Mucosa of descending colon (tissue), 3 donors: ENCODE measurements around the gene SPEM1. TPM values are rescaled to one million over a fixed set of nuclear protein-coding genes. Genes with fewer than 3 reads are reported as not detected.
A peak's percentile ranks its signal among the peaks of the same experiment; 100 is the strongest.

Source experiments
- ATAC-seq: fragments of 200-7000 bp; cut with Tn5 transposase; one replicate; pipeline ENCODE4 v1.9.1; 2020; ENCODE audit warnings: mild to moderate bottlenecking, moderate library complexity
- DNase-seq, 3 donors: peaks; one replicate each; pipeline ENCODE4 v3.0.0-alpha.2; 2020
- H3K36me3 ChIP-seq: fragments of 200-600 bp; one replicate; pipeline ENCODE4 v1.8.0; 2021; ENCODE audit warnings: low read depth, mild to moderate bottlenecking
- H3K4me1 ChIP-seq: fragments of 200-600 bp; one replicate; pipeline ENCODE4 v1.8.0; 2021; ENCODE audit warnings: low read depth, mild to moderate bottlenecking
- H3K4me3 ChIP-seq: fragments of 200-600 bp; one replicate; pipeline ENCODE4 v1.8.0; 2021; ENCODE audit warnings: mild to moderate bottlenecking
- H3K9me3 ChIP-seq: fragments of 200-600 bp; one replicate; pipeline ENCODE4 v1.8.0; 2021; ENCODE audit warnings: mild to moderate bottlenecking
- CTCF ChIP-seq: fragments of 200-600 bp; IDR thresholded peaks from one replicate; pipeline ENCODE4 v1.8.0; 2022; ENCODE audit warnings: antibody characterized with exemption, mild to moderate bottlenecking
- intact Hi-C, 2 donors: fragments of 100-400 bp; cut with DNase I in 1 of 2; cut with micrococcal nuclease in 1 of 2; formaldehyde crosslinking; loops; one replicate each; pipeline versions ENCODE4 v1.11.0 to v1.11.1; 2022; cut with DNase I, micrococcal nuclease
- total RNA-seq, 3 donors: library from RNA; stranded (reverse); fragmentation: NEBNext Ultra II Directional in 2 of 3; extraction: Animal tissue kit (Norgen Biotek cat#: 25700) in 2 of 3; gene quantifications; one replicate each; pipeline versions ENCODE4 v1.2.1 to v1.2.4, GENCODE V29; 2021 to 2023
- donor health status: DM: no; HTN: no; CAD: no; lungs with moderate emphysema.
- donor health status: DM: no; HTN: no; CAD: no.
- donor health status: DM: no; HTN: yes; CAD: no.

Gene SPEM1
- total RNA-seq, 3 donors from 2014 or later: not detected

- ATAC-seq: peak; percentile 90
- Histone ChIP-seq H3K4me1 (peaks cover 7% of the 10 kb centered on the region), H3K9me3 (no peaks in the 10 kb centered on the region), H3K4me3 (peak within 1 kb of the TSS; percentile 44), H3K36me3 (no peaks in the 10 kb centered on the region)
- DNase-seq: peak; percentile 87 to 89 (median 87)
- intact Hi-C loops: no loop called here
- TF ChIP-seq CTCF: no peak
Observed at GRCh38 chr17:7380855-7381683, 39.1 kb upstream of the SPEM1 start, which contains the start of gene TNK1. TSS of gene TNK1 (plus strand) at chr17:7381089. CDS start at chr17:7382927, 1,838 bp downstream.

DNA sequence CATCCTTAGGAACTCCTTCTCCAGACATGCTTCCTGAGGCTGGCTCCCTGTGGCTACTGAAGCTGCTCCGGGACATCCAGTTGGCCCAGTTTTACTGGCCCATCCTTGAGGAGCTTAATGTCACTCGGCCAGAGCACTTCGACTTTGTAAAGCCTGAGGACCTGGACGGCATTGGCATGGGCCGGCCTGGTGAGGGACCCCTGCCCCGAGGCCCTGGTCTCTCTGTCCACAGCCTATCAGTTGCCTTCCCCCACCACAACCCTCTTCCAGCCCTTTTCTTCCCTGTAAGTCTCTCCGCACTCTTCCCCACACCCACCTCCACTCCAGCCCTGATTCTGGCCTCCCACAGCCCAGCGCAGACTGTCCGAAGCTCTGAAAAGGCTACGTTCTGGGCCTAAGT is 37.2 kb upstream of the SPEM1 start:
- TF ChIP-seq CTCF: no peak
- no peak for DNase-seq
- Histone ChIP-seq H3K9me3 (no peaks in the 10 kb centered on the region), H3K4me1 (peaks cover 7% of the 10 kb centered on the region), H3K36me3 (no peaks in the 10 kb centered on the region), H3K4me3 (no peak overlapping the region)
- intact Hi-C loops: no loop called here
- no peak for ATAC-seq

DNA sequence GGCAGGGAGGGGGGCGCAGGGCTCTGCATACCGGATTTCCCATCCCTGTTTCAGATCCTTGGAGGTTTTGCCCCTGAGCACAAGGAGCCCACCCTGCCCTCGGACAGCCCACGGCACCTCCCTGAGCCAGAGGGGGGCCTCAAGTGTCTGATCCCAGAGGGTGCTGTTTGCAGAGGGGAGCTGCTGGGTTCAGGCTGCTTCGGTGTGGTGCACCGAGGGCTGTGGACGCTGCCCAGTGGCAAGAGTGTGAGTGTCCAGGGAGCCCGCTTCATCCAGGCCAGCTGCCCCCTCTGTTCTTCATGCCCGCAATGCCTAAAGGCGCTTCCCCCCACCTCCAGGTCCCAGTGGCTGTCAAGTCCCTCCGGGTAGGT is 36.8 kb upstream of the SPEM1 start:
- no peak for TF ChIP-seq CTCF
- intact Hi-C loops: no loop called here
- Histone ChIP-seq H3K4me1 (peaks cover 7% of the 10 kb centered on the region), H3K4me3 (no peak overlapping the region), H3K9me3 (no peaks in the 10 kb centered on the region), H3K36me3 (no peaks in the 10 kb centered on the region)
- no peak for DNase-seq
- no peak for ATAC-seq

DNA sequence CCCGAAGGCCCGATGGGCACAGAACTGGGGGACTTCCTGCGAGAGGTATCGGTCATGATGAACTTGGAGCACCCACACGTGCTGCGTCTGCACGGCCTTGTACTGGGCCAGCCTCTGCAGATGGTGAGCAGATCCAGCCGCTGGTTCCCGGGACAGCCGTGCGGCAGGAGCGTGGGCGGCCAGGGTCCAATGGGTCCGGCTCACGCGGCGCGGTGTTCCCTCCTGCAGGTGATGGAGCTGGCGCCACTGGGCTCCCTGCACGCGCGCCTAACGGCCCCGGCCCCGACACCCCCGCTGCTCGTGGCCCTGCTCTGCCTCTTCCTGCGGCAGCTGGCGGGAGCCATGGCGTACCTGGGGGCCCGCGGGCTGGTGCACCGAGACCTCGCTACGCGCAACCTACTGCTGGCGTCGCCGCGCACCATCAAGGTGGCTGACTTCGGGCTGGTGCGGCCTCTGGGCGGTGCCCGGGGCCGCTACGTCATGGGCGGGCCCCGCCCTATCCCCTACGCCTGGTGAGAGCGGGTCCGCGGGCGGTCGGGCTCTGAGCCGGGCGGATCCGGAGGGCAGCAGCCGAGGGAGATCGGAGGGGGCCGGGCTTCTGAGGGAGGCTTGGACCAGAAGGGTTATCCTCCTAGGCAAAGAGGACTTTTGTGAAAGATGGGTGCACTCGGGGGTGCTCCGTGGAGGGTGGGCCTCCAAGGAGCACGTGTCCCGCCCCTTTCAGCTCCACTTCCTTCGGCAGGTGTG is 36.2 kb upstream of the SPEM1 start:
- ATAC-seq (peak; percentile 59), DNase-seq (peak; percentile 50 to 76 (median 68))
- no peaks in the 10 kb centered on the region for H3K36me3 ChIP-seq

More for the DNA sequence above, 36.2 kb upstream of the SPEM1 start:
- Histone ChIP-seq H3K9me3 (no peaks in the 10 kb centered on the region), H3K4me1 (peaks cover 7% of the 10 kb centered on the region), H3K4me3 (no peak overlapping the region)
- no peak for TF ChIP-seq CTCF
- intact Hi-C loops: no loop called here
